GM19099 (cell line): ENCODE results near the gene NGDN.

ENCODE experiments used
- POLR2A ChIP-seq: IDR thresholded peaks from 3 replicates; pipeline ENCODE4 v1.6.1; 2011; ENCODE audit warnings: low read depth; ENCODE audit not compliant: insufficient read length; ENCODE audit errors: extremely low read depth

Gene NGDN

DNA sequence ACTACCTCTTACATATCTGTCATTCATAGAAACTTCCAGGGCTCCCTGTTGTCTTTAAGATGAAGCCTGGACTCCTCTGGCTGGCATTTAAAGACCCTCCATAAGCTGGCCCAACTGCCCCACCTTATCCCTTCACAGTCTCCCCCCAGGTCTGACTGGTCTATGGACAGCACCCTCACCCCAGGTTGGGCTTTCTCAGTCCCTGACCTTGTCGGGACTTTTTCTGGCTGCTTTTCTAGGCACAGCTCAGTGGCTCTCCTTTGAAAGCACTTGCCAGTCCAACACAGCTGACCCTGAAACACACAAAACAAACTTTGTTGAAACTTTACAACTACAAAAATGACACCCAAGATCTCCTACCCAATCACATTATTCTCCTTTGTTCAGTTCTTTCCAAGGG is 20.2 kb upstream of the NGDN start:
- no peak for TF ChIP-seq POLR2A

- no peak for TF ChIP-seq POLR2A
These were observed 19.1 kb upstream of the NGDN start for GRCh38 chr14:23450379-23450778.

DNA sequence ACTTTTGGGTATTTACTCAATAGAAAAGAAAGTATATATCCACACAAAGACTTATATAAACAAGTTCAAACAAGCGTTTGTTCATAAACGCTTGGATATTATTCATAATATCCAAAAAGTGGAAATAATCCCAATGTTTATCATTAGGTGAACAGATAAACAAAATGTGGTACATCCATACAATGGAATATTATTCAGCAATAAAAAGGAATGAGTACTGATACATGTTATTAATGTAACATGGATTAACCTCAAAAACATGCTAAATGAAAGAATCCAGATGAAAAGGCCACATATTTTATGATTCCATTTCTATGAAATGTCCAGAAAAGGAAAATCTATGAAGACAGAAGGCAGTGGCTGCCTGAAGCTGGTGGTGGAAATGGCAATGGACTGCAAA is 17.3 kb upstream of the NGDN start:
- no peak for TF ChIP-seq POLR2A

- TF ChIP-seq POLR2A, result no peak
These were observed 15.1 kb upstream of the NGDN start for GRCh38 chr14:23454445-23454856.

DNA sequence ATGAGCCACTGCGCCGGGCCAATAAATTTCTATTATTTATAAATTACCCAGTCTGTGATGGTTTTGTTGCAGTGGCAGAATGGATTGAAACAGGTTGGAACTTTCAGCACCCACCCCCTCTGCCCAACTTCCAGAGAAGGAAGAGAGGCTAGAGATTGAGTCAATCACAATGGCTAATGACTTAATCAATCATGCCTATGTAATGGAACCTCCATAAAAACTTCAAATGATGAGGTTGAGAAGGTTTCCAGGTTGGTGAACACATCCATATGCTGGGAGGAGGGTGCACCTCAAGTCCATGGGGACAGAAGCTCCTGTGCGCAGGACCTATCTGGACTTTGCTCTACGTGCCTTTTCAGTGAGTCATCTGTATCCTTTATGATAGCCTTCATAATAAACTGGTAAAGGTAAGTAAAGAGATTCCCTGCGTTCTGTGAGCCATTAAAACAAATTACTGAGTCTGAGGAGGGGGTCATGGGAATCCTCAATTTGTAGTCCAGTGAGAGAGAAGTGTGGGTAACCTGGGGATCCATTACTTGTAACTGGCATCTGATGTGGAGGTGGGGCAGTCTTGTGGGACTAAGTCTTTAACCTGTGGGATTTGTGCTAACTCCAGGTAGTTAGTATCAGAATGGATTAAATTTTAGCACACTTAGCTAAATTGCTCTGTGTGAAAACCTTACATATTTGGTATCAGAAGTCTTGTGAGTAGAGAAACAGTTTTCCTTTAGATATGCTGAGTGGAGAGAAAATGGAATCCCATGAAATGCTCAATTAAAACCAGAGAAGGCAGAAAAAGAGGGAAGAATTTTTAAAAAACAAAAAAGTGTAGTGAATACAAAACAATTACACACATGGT is 11.7 kb upstream of the NGDN start:
- no peak for TF ChIP-seq POLR2A

DNA sequence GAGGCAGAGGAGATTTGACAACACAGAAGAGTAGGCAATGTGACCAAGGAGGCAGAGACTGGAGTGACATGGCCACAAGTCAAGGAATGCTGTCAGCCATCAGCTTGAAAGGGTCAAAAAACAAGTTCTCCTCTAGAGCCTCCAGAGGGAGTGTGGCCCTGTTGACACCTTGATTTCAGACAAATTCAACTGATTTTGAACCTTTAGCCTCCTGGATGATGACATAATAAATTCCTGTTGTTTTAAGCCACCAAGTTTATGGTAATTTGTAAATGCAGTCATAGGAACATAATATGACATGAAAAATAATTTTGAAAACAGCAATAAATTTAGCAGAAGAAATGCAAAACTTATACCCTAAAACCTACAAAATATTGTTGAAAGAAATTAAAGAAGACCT is 8.5 kb upstream of the NGDN start:
- TF ChIP-seq POLR2A, result no peak

GRCh38 chr14:23464700-23465099 is 4.8 kb upstream of the NGDN start:
- TF ChIP-seq POLR2A, result no peak

- no peak for TF ChIP-seq POLR2A
These were observed 4.2 kb upstream of the NGDN start for GRCh38 chr14:23465261-23465660.

GRCh38 chr14:23468704-23469126 is 788 bp upstream of the NGDN start:
- TF ChIP-seq POLR2A, result no peak

- TF ChIP-seq POLR2A, result no peak
These were observed 452 bp downstream of the NGDN start for GRCh38 chr14:23469906-23470403.

GRCh38 chr14:23470947-23471346 is 1.4 kb downstream of the NGDN start:
- no peak for TF ChIP-seq POLR2A

DNA sequence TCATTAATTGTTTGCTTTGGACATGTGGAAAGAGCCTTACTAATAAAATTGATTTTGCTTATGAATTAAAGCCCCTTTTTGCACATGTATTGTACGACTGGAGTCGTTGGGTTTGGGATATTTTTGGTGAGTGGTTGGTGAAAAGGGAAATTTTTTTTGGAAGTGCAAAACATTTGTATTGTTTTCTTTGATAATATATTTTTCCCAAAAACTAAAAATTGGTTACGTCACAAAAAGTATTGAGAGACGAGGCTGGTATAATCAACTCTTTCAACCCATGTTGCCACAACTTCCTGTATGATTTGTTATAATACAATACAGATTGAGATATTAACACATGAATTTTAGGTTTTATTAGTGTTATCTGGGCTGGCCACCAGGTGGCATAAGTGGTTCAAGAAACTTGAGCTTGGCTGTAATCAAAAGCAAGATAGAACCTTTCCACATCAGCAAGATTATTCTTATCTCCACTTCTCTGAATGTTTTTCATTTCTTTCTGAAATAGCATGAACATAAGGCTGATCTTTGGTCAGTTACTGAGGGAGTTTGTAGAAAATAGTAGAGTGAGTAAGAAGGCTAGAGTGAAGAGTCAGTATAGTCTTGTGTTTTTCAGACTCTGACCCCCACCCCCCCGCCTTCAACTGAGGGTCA is 8.7 kb downstream of the NGDN start:
- no peak for TF ChIP-seq POLR2A

GRCh38 chr14:23481362-23481970 is 12.0 kb downstream of the NGDN start:
- TF ChIP-seq POLR2A, result no peak

DNA sequence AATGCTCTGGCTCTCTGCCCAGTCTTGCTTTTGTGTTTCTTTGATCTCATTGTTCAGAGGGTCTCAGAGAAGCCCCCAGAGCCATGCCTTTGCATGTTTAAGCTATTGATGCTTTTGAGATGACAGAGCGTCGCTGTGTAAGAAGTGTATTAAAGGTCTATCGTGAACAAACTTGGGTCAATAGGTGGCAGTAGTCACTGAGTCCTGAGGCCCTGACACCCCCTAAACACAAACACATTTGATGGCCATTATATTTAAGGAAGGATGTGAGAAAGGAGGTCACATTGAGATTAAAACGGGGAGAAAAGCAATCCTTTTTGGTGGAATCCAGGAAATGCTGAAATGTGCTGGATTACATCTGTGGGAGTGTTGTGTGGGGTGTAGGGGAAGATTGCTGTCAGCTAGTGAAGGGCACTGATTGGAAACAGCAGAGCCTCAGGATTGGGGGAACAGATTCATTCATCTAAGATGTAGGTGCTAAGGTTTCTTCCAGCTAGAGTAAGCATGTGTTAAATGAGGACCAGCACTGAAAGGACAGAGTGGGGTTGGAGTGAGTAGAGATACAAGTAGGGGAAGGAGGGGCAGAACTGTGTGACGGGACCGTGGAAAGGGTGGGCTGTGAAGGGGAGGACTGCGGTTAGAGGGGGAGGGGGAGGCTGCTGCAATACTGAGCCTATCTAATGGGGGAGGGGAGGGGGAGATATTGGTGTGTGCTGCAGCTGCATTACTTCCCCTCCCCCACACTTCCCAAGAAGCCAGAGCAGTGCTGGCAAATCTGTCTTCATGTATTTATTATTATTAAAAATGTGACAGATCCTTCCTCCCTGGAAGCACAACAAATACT is 12.7 kb downstream of the NGDN start:
- no peak for TF ChIP-seq POLR2A

DNA sequence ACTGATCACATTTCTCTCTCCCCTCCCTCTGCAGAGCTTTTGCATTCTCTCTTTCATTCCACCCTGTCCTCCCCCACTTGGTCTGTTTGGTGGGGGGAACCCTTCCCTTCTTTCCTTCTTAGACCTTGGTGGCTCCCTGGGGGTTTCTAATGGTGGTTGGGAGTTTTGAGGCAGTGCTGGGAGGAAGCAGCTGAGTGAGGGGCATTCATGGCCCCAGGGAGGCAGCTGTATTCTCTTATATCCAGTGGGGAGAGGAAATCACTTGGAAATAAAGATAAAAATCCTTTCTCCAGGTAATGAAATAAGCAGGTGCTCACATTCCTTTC is 13.3 kb downstream of the NGDN start:
- TF ChIP-seq POLR2A, result no peak
